ENCODE data around the gene EPHB2. TPM values are rescaled to one million over a fixed set of nuclear protein-coding genes. Genes with fewer than 3 reads are reported as not detected.
"Not testable (repeated sequence)": the region's sequence is repeated elsewhere in the genome, so short reads cannot be mapped to it uniquely, and the experiment has no call there.

The EPHB2 gene
- total RNA-seq, 1 experiment from 2014 or later, result 4.3 TPM

GRCh38 chr1:22838965-22839364 is 128.3 kb downstream of the EPHB2 start:
- Histone ChIP-seq H3K27ac (no peak overlapping the region), H3K4me3 (no peak overlapping the region), H3K36me3 (no peaks in the 10 kb centered on the region), H3K9me3 (replicated peaks) (no peaks in the 10 kb centered on the region), H3K4me1 (replicated peaks) (no peaks in the 10 kb centered on the region), H3K27me3 (replicated peaks) (no peaks in the 10 kb centered on the region; the same call in none of the 2 replicates)
- no peak for DNase-seq (ENCODE audit: low read depth in 1 of 2, low spot score in 2 of 2)

GRCh38 chr1:22839806-22840205 is 129.2 kb downstream of the EPHB2 start:
- no peak overlapping the region for H3K27ac ChIP-seq
- H3K36me3 ChIP-seq, result no peaks in the 10 kb centered on the region
- H3K4me1 ChIP-seq (replicated peaks), result no peaks in the 10 kb centered on the region
- H3K4me3 ChIP-seq, result no peak overlapping the region
- DNase-seq (ENCODE audit: low read depth in 1 of 2, low spot score in 2 of 2), result no peak
- H3K9me3 ChIP-seq (replicated peaks), result no peaks in the 10 kb centered on the region
- H3K27me3 ChIP-seq (replicated peaks), result no peaks in the 10 kb centered on the region; the same call in none of the 2 replicates

GRCh38 chr1:22841142-22841541 is 130.5 kb downstream of the EPHB2 start:
- no peak overlapping the region for H3K27ac ChIP-seq
- DNase-seq (ENCODE audit: low read depth in 1 of 2, low spot score in 2 of 2), result no peak

GRCh38 chr1:22841860-22842281 is 131.2 kb downstream of the EPHB2 start:
- peaks cover 6% of the 10 kb centered on the region for H3K27me3 ChIP-seq (replicated peaks)
- no peaks in the 10 kb centered on the region for H3K4me1 ChIP-seq (replicated peaks)
- no peak overlapping the region for H3K27ac ChIP-seq
- DNase-seq (ENCODE audit: low read depth in 1 of 2, low spot score in 2 of 2), result no peak
- no peak overlapping the region for H3K4me3 ChIP-seq
- no peaks in the 10 kb centered on the region for H3K36me3 ChIP-seq
- H3K9me3 ChIP-seq (replicated peaks), result no peaks in the 10 kb centered on the region

More at GRCh38 chr1:22841142-22841541, 130.5 kb downstream of the EPHB2 start:
- Histone ChIP-seq H3K4me3 (no peak overlapping the region), H3K9me3 (replicated peaks) (no peaks in the 10 kb centered on the region), H3K36me3 (no peaks in the 10 kb centered on the region), H3K27me3 (replicated peaks) (peaks cover 6% of the 10 kb centered on the region), H3K4me1 (replicated peaks) (no peaks in the 10 kb centered on the region)

- not testable (repeated sequence) for DNase-seq (ENCODE audit: low read depth in 1 of 2, low spot score in 2 of 2); H3K4me3 ChIP-seq; H3K27ac ChIP-seq; H3K36me3 ChIP-seq; H3K4me1 ChIP-seq (replicated peaks); H3K27me3 ChIP-seq (replicated peaks); H3K9me3 ChIP-seq (replicated peaks)
Observed at GRCh38 chr1:22843441-22844183, 133.0 kb downstream of the EPHB2 start.

- H3K27ac ChIP-seq, result no peak overlapping the region
- H3K27me3 ChIP-seq (replicated peaks), result peaks cover 6% of the 10 kb centered on the region
- no peaks in the 10 kb centered on the region for H3K4me1 ChIP-seq (replicated peaks)
- DNase-seq (ENCODE audit: low read depth in 1 of 2, low spot score in 2 of 2), result no peak
- no peak overlapping the region for H3K4me3 ChIP-seq
- H3K9me3 ChIP-seq (replicated peaks), result no peaks in the 10 kb centered on the region
- H3K36me3 ChIP-seq, result no peaks in the 10 kb centered on the region
Observed at GRCh38 chr1:22844621-22845020, 134.0 kb downstream of the EPHB2 start.

- Histone ChIP-seq H3K9me3 (replicated peaks) (no peaks in the 10 kb centered on the region), H3K4me3 (no peak overlapping the region), H3K27ac (no peak overlapping the region), H3K27me3 (replicated peaks) (peaks cover 6% of the 10 kb centered on the region), H3K36me3 (no peaks in the 10 kb centered on the region), H3K4me1 (replicated peaks) (no peaks in the 10 kb centered on the region)
- no peak for DNase-seq (ENCODE audit: low read depth in 1 of 2, low spot score in 2 of 2)
Observed at GRCh38 chr1:22845398-22845935, 134.8 kb downstream of the EPHB2 start.

- no peaks in the 10 kb centered on the region for H3K36me3 ChIP-seq
- no peak overlapping the region for H3K27ac ChIP-seq
- H3K4me3 ChIP-seq, result no peak overlapping the region
- peaks cover 6% of the 10 kb centered on the region for H3K27me3 ChIP-seq (replicated peaks)
- H3K4me1 ChIP-seq (replicated peaks), result no peaks in the 10 kb centered on the region
- H3K9me3 ChIP-seq (replicated peaks), result no peaks in the 10 kb centered on the region
- no peak for DNase-seq (ENCODE audit: low read depth in 1 of 2, low spot score in 2 of 2)
Observed at GRCh38 chr1:22846458-22846857, 135.8 kb downstream of the EPHB2 start.

GRCh38 chr1:22847249-22847648 is 136.6 kb downstream of the EPHB2 start:
- Histone ChIP-seq H3K4me1 (replicated peaks) (no peaks in the 10 kb centered on the region), H3K36me3 (no peaks in the 10 kb centered on the region), H3K4me3 (no peak overlapping the region), H3K9me3 (replicated peaks) (no peaks in the 10 kb centered on the region), H3K27ac (no peak overlapping the region), H3K27me3 (replicated peaks) (peaks cover 6% of the 10 kb centered on the region; the same call in 1 of the 2 replicates)
- DNase-seq (ENCODE audit: low read depth in 1 of 2, low spot score in 2 of 2), result no peak

GRCh38 chr1:22847709-22848108 is 137.1 kb downstream of the EPHB2 start:
- H3K27me3 ChIP-seq (replicated peaks), result peaks cover 6% of the 10 kb centered on the region; the same call in 1 of the 2 replicates
- H3K4me3 ChIP-seq, result no peak overlapping the region
- DNase-seq (ENCODE audit: low read depth in 1 of 2, low spot score in 2 of 2), result no peak
- H3K36me3 ChIP-seq, result no peaks in the 10 kb centered on the region
- no peaks in the 10 kb centered on the region for H3K9me3 ChIP-seq (replicated peaks)
- H3K4me1 ChIP-seq (replicated peaks), result no peaks in the 10 kb centered on the region
- H3K27ac ChIP-seq, result no peak overlapping the region

- DNase-seq (ENCODE audit: low read depth in 1 of 2, low spot score in 2 of 2), result no peak
- no peaks in the 10 kb centered on the region for H3K9me3 ChIP-seq (replicated peaks)
- H3K27ac ChIP-seq, result no peak overlapping the region
- peaks cover 6% of the 10 kb centered on the region; the same call in 1 of the 2 replicates for H3K27me3 ChIP-seq (replicated peaks)
- no peak overlapping the region for H3K4me3 ChIP-seq
- H3K4me1 ChIP-seq (replicated peaks), result no peaks in the 10 kb centered on the region
- H3K36me3 ChIP-seq, result no peaks in the 10 kb centered on the region
Observed at GRCh38 chr1:22848405-22848804, 137.8 kb downstream of the EPHB2 start.

GRCh38 chr1:22849770-22850169 is 139.1 kb downstream of the EPHB2 start:
- Histone ChIP-seq H3K4me1 (replicated peaks) (no peaks in the 10 kb centered on the region), H3K27me3 (replicated peaks) (peaks cover 6% of the 10 kb centered on the region; the same call in 1 of the 2 replicates), H3K4me3 (no peak overlapping the region), H3K36me3 (no peaks in the 10 kb centered on the region), H3K9me3 (replicated peaks) (no peaks in the 10 kb centered on the region), H3K27ac (no peak overlapping the region)
- DNase-seq (ENCODE audit: low read depth in 1 of 2, low spot score in 2 of 2), result no peak

- Histone ChIP-seq H3K9me3 (replicated peaks) (no peaks in the 10 kb centered on the region), H3K36me3 (no peaks in the 10 kb centered on the region), H3K4me3 (no peak overlapping the region), H3K27ac (no peak overlapping the region), H3K27me3 (replicated peaks) (peaks cover 3% of the 10 kb centered on the region; the same call in 1 of the 2 replicates), H3K4me1 (replicated peaks) (no peaks in the 10 kb centered on the region)
- DNase-seq (ENCODE audit: low read depth in 1 of 2, low spot score in 2 of 2), result no peak
Observed at GRCh38 chr1:22850281-22850680, 139.6 kb downstream of the EPHB2 start.

- no peak overlapping the region for H3K27ac ChIP-seq
- DNase-seq (ENCODE audit: low read depth in 1 of 2, low spot score in 2 of 2), result no peak
- H3K27me3 ChIP-seq (replicated peaks), result peaks cover 4% of the 10 kb centered on the region; the same call in 1 of the 2 replicates
- H3K4me3 ChIP-seq, result no peak overlapping the region
- H3K9me3 ChIP-seq (replicated peaks), result no peaks in the 10 kb centered on the region
- no peaks in the 10 kb centered on the region for H3K4me1 ChIP-seq (replicated peaks)
- H3K36me3 ChIP-seq, result no peaks in the 10 kb centered on the region
Observed at GRCh38 chr1:22850681-22851080, 140.0 kb downstream of the EPHB2 start.
